SK-N-SH treated with all-trans-retinoic acid at 6 μM for 48 hours (cell line): ENCODE results near the gene TOP3A.

Experiments
- ISL1 ChIP-seq: fragments of 250-450 bp; sonication (Bioruptor Pico); IDR thresholded peaks from 2 replicates; pipeline ENCODE4 v2.1.2; 2022; ENCODE audit warnings: mild to moderate bottlenecking, moderate library complexity
- PATZ1 ChIP-seq: fragments of 250-450 bp; sonication (Bioruptor Pico); IDR thresholded peaks from 2 replicates; pipeline ENCODE4 v1.8.0; 2020; ENCODE audit warnings: mild to moderate bottlenecking, moderate library complexity, borderline replicate concordance
- ZC3H10 ChIP-seq: fragments of 250-450 bp; sonication (Bioruptor Pico); IDR thresholded peaks from 2 replicates; pipeline ENCODE4 v1.5.1; 2021; ENCODE audit warnings: mild to moderate bottlenecking, moderate library complexity
- ZFP30 ChIP-seq: fragments of 450-650 bp; formaldehyde crosslinking; IDR thresholded peaks from 2 replicates; pipeline ENCODE4 v1.5.0; 2022; ENCODE audit warnings: mild to moderate bottlenecking, moderate library complexity
- TF ChIP-seq, protein P1 (sequence below): fragments of 250-450 bp; sonication (Bioruptor Pico); IDR thresholded peaks from 2 replicates; pipeline ENCODE4 v1.5.1; 2020; ENCODE audit warnings: low read depth, mild to moderate bottlenecking, moderate library complexity

DNA sequence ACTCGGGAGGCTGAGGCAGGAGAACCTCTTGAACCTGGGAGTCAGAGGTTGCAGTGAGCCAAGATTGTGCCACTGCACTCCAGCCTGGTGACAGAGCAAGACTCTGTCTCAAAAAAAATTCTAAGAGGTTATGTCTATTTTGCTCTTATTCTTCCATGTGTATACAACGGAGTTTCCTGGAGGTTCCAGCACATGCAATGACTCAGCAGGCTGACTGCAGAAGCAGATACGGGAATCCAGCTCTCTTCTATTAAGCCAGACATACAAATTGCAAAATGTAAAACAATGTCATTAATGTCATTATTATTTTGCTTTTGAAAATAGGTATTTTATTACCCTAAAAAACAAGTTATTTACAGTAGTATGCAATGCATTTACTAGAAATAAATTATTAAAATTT is 35.9 kb downstream of the TOP3A start:
- TF ChIP-seq PATZ1 (CRISPR knock-in tag) (no peak), ZC3H10 (CRISPR knock-in tag) (no peak), ZFP30 (CRISPR knock-in tag) (no peak), ISL1 (CRISPR knock-in tag) (no peak)
- TF ChIP-seq, protein P1, sequence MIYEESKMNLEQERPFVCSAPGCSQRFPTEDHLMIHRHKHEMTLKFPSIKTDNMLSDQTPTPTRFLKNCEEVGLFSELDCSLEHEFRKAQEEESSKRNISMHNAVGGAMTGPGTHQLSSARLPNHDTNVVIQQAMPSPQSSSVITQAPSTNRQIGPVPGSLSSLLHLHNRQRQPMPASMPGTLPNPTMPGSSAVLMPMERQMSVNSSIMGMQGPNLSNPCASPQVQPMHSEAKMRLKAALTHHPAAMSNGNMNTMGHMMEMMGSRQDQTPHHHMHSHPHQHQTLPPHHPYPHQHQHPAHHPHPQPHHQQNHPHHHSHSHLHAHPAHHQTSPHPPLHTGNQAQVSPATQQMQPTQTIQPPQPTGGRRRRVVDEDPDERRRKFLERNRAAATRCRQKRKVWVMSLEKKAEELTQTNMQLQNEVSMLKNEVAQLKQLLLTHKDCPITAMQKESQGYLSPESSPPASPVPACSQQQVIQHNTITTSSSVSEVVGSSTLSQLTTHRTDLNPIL: no peak
